Posterior vena cava (tissue), 2 donors: ENCODE data around the gene YIPF6. TPM values are rescaled to one million over a fixed set of nuclear protein-coding genes. Genes with fewer than 3 reads are reported as not detected.
"Not testable (repeated sequence)": the region's sequence is repeated elsewhere in the genome, so short reads cannot be mapped to it uniquely, and the experiment has no call there.

Experiments
- DNase-seq: peaks from one replicate; pipeline ENCODE4 v3.0.0-alpha.2; 2020; ENCODE audit warnings: low spot score
- intact Hi-C, 2 donors: fragments of 100-400 bp; cut with DNase I; formaldehyde crosslinking; loops; one replicate each; pipeline versions ENCODE4 v1.14.1 to v1.14.2; 2022 to 2023
- total RNA-seq, 2 donors: library from RNA; stranded (reverse); fragmentation: NEBNext Ultra II Directional; extraction: Animal tissue kit (Norgen Biotek cat#: 25700); gene quantifications; one replicate each; pipeline ENCODE4 v1.2.1, GENCODE V29; 2021
- donor health status: DM: yes; HTN: yes; CAD: no.
- donor health status: DM: yes; HTN: yes; CAD: no.

The YIPF6 gene
- total RNA-seq, 2 donors from 2014 or later, result 35.2 to 41.2 TPM

DNA sequence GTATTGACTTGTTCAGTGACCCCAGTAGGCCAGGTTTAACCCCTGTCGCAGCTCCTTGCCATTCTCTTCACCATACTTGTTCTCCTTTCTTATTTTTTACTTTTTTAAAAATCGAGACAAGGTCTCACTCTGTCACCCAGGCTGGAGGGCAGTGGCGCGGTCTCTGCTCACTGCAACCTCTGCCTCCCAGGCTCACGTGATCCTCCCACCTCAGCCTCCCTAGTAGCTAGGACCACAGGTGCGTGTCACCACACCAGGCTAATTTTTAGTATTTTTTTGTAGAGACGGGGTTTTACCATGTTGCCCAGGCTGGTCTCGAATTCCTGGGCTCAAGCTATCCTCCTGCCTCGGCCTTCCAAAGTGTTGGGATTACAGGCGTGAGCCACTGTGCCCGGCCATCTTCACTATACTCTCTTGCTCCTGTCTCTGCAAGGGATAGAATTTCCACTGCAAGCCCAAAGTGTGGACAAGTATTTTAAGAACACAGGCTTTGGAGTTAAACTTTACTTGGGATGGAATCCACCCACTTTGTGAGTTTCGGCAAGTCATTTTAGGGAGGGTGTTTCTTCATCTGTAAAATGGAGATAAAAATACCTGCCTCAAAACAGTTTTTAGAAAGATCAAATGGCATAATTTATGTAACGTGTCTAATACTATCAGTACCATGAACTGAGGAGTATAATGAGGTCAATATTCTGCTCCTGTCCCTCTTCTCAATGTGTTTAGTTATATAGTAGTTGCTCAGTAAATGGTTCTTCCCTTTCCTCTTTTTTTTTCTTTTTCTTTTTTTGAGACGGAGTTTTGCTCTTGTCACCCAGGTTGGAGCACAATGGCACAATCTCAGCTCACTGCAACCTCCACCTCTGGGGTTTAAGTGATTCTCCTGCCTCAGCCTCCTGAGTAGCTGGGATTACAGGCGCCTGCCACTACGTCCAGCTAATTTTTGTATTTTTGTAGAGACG, 973 bp downstream of the YIPF6 start:
- DNase-seq, result no peak
- intact Hi-C loops, result loop anchor here in 1 of 2 donors (10.0 kb wide), 1 partner anchor 1785 kb away; the partner anchor contains the start of genes PDZD11 and RAB41

DNA sequence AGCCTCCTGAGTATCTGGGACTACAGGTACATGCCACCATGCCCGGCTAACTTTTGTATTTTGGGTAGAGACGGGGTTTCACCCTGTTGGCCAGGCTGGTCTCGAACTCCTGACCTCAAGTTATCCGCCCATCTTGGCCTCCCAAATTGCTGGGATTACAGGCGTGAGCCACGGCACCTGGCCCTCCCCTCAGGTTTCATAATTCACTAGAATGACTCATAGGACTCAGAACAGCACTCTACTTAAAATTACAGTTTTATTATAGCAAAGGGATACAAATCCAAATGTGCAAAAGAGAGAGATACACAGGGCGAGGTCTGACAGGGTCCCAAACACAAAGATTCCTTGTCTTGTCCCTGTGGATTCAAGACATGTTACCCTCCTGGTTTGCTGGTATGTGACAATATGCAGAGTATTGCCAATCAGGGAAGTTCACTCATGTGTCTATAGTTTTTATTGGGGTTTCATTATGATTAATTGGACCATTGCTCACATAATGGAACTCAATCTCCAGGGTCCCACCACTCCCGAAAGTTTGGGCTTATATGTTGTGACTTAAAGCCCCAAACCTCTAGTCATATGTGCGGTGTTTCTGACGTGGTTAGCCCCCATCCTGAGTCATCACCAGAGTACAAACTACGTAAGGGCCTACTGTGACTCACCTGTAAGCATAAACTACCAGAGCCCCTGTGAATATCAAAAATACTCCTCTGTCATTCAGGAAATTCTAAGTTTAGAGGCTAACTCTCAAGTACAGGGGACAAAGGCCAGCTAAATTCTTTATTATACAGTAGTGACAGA, 5.2 kb downstream of the YIPF6 start:
- DNase-seq, result no peak
- intact Hi-C loops, result loop anchor here in 1 of 2 donors (10.0 kb wide), 1 partner anchor 1781 kb away; the partner anchor contains the start of genes PDZD11 and RAB41

DNA sequence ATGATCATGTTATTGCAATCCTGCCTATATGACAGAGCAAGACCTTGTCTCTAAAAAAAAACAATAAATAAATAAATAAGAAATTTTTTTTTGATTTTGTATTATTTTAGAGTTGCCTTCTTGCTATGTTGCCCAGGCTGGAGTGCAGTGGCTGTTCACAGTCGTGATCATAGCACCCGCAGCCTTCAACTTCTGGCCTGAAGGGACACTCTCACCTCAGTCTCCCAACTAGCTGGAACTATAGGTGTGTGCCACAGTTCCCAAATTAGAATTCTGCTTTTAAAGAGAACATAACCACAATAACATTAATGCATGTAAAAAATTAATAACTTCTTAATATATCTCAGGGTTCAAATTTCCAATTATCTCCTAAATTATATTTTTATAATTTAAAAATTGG, 7.8 kb downstream of the YIPF6 start:
- DNase-seq, result no peak
- intact Hi-C loops, result loop anchor here in 1 of 2 donors (10.0 kb wide), 1 partner anchor 1778 kb away; the partner anchor contains the start of genes PDZD11 and RAB41

DNA sequence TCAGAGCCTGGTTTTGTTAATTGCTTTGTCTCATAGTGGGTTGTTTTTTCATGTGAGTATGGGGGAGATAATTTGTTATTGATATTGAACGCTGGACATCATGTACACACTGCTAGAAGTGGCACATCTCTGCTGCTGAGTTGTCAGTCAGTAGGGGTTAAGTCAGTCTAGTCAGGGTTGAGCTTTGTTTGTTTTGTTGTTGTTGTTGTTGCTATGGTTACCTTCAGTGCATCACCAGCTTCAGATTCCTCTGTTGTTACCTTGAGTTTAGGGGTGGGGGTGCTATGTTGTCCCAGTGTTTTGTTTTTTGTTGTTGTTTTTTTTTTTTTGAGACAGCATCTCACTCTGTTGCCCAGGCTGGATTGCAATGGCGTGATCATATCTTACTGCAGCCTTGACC, 9.9 kb downstream of the YIPF6 start:
- intact Hi-C loops, result loop anchor here in 1 of 2 donors (10.0 kb wide), 1 partner anchor 1776 kb away; the partner anchor contains the start of genes PDZD11 and RAB41

DNA sequence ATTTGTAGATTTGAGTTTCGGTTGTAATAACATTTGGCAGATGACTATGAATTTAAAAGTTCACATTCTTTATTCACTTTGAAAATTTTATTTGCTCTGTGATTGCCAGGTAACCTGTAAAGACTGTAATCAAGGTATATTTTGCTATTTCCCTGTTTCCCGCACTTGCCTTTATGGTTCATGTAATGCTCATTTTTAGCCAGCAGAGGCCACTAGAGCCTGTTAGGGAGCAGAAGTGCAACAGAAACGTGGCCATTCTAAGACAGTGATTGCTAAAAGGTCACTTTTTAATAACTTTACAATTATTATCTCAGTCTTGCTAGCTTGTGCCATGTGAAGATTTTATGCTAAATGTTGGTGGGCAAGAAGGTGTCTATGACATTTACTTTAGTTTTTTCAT, 12.4 kb downstream of the YIPF6 start:
- DNase-seq, result no peak
- intact Hi-C loops, result loop anchor here in 1 of 2 donors (10.0 kb wide), 1 partner anchor 294 kb away; no protein-coding TSS in a partner anchor

More for the DNA sequence above, 9.9 kb downstream of the YIPF6 start:
- no peak for DNase-seq

DNA sequence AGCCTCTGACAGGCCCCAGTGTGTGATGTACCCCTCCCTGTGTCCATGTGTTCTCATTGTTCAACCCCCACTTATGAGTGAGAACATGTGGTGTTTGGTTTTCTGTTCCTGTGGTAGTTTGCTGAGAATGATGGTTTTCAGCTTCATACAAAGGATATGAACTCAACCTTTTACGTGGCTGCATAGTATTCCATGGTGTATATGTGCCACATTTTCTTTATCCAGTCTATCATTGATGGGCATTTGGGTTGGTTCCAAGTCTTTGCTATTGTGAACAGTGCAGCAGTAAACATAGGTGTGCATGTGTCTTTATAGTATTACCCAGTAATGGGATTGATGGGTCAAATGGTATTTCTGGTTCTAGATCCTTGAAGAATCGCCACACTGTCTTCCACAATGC, 25.8 kb downstream of the YIPF6 start:
- intact Hi-C loops, DNase-seq: not testable (repeated sequence)

DNA sequence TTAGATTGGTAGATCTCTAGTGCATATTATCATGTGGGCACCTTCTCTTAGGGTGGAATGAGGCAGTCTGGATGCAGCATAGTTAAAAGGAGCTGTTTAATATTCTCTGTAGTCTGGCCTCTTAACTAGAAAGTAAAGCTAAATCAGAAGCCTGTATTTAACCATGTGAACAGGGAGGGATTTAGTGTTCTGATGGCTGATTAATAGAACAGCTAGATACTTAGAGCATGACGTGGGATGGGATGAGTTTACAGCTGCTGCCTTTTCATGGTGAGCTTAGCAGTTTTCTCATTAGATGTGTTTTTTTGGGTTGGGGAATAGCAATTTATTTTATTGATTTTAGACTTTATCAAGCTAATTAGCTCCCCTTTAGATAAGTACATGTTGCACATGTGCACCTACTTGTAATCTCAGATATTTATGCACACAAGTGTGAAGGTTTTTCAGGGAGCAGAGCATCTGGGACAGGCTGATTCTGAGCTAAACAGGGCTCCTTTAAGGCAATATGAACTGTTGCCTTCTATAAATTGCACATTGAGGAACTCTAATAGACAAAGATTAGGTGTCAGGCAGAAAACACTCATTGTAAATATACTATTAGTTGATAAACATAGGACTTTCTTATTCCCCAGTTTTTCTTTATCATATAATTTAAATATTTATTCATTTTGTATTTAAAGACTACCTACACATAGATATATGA, 34.1 kb downstream of the YIPF6 start:
- DNase-seq, result no peak
- intact Hi-C loops, result no loop called here

DNA sequence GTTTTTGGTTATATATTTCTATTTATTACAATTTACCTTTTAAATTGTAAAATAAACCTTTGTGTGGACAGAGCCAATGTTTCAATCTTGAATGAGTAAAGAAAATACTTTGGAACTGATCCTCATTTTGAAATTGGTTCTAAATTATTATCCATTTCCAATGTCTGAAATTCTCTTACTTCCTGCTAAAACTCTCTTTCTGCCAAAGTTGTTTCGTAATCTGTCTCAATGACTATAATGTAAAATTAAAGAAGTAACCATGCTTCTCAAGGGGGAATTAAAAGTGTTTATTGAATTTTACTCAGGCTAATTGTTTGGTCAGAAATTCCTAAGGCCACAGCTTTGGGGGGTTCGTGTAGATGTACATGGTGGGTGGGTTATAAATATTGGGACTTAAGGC, 34.8 kb downstream of the YIPF6 start:
- intact Hi-C loops, result no loop called here
- DNase-seq, result no peak

DNA sequence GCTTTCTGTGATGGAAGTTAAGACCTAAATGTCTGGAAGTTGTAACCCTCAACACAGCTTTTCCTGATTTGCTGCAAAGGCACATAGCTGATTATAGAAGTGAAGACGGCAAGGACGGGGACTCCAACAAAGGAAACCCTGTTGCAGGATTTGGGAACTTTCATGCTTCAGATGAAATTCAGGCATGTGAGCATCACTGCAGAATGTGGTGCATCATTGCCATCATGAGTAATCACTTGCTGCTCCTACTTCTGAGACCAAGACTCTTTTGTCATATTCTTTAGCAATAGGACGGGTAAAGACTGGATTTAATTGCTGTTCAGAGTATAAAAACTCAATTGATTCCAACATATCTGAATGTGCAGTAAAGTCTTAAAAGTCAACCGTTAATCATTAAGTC, 35.8 kb downstream of the YIPF6 start:
- intact Hi-C loops, result no loop called here
- no peak for DNase-seq

DNA sequence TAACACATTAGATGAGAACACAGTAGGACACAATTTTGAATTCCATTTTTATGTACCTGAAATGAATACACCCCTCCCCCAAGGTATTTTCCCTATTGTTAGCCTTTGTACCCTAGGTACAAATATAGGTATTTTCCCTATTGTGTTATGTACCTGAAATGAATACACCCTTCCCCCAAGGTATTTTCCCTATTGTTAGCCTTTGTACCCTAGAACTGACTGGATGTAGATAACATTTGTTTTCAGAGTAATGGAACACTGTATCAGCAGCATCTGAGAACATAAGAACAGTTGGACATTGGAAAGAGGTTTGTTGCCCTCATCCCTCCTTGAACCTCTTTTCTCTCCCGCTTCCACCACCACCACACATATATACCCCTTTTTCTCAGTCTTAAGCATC, 37.6 kb downstream of the YIPF6 start:
- intact Hi-C loops, result no loop called here
- no peak for DNase-seq

DNA sequence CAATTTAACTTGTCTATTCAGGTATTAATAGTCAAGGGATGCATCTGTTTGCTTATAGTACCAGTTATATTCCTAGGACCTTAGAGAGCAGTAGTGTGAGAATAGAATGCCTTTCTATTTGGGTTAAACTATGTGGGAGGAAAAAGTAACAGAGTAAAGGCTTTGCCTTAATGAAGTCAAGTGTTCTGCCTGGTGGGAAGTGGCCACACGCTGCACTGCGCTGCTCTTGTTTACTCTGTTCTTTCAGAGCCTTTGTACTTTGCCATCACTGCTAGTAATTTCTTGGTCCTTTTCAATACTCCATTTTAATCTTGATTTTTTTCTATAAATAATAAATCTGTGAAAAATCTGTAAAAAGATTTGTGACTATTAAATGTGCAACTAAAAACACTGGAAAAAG, 38.0 kb downstream of the YIPF6 start:
- intact Hi-C loops, result no loop called here
- no peak for DNase-seq

DNA sequence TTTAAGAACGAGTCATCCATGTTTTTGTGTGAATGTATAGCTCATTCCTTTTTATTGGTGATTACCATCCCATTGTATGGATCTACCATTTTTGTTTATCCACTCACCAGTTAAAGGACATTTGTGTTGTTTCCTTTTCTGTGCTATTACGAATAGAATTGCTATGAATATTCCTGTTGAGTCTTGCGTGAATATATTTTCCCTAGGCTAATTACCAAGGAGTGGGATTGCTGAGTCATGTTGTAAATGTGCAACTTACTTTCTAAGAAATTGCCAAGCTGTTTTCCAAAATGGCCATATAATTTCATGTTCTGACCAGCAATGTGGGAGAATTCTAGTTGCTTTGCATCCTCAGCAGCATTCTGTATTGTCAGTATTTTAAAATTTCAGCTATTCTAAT, 51.3 kb downstream of the YIPF6 start:
- intact Hi-C loops, result no loop called here
- no peak for DNase-seq

DNA sequence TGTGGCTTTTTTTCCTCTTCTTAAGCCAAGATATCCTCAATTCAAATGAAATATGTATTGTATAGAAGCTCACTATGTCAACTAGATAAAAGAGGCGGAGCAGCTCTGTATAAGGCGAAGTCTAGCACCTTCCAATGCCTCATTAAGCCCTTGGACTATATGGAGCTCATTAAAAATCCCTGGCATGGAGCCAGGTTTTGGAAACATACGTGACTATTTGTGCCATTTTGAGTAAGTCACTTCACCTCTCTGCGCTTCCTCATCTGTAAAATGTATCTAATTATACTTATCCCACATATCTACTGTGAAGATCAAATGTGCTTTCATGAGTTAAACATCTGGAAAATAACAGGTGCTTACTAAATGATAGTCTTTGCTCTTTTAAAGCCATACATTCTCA, 57.2 kb downstream of the YIPF6 start:
- no peak for DNase-seq

DNA sequence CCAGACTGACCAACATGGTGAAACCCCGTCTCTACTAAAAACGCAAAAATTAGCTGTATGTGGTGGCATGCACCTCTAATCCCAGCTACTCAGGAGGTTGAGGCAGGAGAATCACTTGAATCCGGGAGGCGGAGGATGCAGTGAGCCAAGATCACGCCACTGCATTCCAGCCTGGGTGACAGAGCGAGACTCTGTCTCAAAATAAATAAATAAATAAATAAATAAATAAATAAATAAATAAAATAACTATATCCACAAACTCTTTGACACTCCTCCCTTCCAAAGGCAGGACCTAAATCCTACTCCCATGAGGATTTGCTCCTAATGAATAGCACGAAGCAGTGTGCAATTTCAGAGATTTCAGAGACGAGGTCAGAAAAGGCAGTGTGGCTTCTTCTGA, 58.3 kb downstream of the YIPF6 start:
- intact Hi-C loops, result not testable (repeated sequence)

More for the DNA sequence above, 57.2 kb downstream of the YIPF6 start:
- intact Hi-C loops, result no loop called here

DNA sequence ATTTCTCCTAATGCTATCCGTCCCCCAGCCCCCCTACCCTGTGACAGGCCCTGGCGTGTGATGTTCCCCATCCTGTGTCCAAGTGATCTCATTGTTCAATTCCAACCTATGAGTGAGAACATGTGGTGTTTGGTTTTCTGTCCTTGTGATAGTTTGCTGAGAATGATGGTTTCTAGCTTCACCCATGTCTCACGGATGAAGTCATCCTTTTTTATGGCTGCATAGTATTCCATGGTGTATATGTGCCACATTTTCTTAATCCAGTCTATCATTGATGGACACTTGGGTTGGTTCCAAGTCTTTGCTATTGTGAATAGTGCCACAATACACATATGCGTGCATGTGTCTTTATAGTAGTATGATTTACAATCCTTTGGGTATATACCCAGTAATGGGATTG, 61.1 kb downstream of the YIPF6 start:
- intact Hi-C loops, DNase-seq: not testable (repeated sequence)

More for the DNA sequence above, 58.3 kb downstream of the YIPF6 start:
- not testable (repeated sequence) for DNase-seq

DNA sequence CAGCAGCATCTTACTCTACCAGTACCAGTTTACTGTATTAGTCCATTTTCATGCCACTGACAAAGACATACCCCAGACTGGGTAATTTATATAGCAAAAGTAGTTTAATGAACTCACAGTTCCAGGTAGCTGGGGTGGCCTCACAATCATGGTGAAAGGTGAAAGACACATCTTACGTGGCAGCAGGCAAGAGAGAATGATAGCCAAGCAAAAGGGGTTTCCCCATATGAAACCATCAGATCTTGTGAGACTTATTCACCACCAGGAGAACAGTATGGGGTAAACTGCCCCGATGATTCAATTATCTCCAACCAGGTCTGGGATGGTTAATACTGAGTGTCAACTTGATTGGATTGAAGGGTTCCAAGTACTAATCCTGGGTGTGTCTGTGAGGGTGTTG, 69.3 kb downstream of the YIPF6 start:
- DNase-seq, result no peak
- intact Hi-C loops, result no loop called here

DNA sequence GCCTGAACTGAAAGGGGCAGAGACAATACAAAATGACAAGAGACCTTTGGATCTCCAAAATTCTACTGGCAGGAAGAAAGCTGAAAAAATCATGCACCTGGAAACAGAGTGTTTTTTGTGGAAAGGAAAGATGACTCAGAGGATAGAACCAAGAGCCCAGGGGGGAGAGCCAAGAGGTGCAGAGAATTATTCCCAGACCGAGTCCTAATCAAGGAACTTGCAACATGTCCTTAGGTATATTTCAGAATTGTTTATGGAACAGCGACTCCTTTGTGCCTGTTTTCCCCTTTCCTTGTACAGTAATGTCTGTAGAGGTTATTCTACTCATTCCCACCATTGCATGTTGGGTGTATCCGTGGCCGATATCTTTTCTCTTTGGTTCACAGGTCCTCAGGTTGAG, 71.7 kb downstream of the YIPF6 start:
- no peak for DNase-seq
- intact Hi-C loops, result no loop called here

DNA sequence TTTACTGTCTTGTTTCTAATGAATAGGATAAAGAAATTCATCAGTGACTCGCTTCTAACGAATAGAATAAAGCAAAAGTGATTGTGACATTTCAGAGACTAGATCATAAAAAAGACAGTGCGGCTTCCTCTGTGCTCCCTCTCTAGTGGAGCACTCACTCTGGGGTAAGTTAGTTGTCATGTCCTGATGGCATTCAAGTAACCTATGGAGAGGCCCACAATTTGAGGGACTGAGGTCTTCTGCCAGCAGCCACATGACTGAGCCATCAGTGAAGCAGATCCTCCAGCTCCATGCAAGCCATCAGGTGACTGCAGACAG, 72.4 kb downstream of the YIPF6 start:
- intact Hi-C loops, result no loop called here
- DNase-seq, result no peak

DNA sequence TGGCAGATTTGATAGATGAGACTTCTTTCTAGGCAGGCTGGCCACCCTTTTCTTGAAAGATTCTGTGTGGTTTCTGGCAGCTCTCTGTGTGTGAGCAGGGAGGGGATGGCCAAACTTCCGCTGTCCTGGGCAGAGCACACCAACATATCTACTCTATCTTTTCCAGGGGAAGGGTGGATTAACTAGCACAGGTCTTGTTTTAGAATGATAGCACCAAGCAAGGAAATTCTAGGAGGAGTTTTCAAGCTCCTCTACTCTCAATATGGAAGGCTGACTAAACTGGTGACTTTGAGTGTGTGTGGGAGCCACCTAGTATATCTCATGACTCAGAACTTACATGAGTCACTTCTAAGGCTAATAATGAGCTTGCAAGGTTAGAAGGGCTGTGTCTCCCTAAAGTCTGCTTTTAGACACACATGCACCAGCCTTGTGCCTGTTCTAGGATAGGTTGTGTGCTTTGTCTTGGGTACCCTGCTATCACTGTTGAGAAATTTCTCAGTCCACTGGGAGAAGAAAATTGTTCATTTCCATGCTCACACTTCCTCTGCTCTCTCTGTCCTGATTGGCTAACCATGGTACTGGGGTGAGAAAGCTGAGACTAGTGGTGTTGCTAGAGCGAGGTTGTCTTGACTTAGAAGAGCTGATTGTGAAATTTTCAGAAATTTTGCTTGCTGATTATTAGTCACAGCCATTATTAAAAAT, 72.9 kb downstream of the YIPF6 start:
- intact Hi-C loops, result no loop called here
- DNase-seq, result no peak
